ENCODE results near the gene TRAF3IP1. TPM values are rescaled to one million over a fixed set of nuclear protein-coding genes. Genes with fewer than 3 reads are reported as not detected.

Gene TRAF3IP1
- total and polyA plus RNA-seq, 12 donors: 4.0 to 20.4 (median 10.4) TPM

DNA sequence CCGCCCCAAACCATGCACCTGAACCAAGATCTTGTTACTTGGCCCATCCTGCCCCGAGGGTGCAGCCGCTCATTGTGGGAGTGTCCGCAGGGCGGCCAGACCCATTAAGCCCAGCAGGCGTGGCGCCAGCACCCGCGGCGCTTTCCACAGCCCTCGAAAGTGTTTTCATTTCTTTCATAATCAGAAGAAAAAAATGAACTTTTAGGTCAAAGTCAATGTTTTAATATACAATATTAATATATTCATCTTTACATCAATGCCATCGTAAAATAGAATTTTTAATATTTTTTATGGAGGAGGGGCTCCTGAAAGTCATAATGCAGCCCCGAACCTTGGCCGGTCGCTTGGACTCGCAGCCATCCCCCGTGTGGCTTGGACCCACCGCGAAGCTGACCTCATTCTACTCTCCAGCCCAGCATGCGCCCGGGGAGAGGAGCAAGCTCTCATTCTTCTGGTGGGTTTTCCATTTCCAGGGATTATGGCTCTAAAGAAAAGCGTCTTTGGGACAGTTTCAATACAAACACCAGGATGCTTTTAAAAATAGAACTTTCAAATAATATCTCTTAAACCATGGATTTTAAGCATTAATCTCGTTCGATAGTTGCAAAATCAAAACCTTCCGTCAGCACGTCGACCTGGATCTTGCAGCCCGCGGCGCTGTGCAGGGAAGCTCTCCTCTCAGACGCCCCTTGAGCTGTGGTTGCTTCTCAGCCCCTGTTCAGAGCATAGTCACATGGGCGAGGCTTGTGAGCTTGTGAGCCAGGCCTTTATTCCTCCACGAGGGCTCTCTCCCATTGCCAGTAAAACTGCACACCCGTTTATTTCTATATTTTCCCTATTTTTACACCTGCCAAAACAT, 89.3 kb downstream of the TRAF3IP1 start:
- Histone ChIP-seq H3K9me3 (no peaks in the 10 kb centered on the region), H3K27ac (no peak overlapping the region), H3K27me3 (peaks cover 0 to 4% (median 0%) of the 10 kb centered on the region in 7 donors), H3K36me3 (peaks cover 0 to 4% (median 0%) of the 10 kb centered on the region in 9 donors), H3K4me1 (peaks cover 0 to 9% (median 0%) of the 10 kb centered on the region in 9 donors), H3K4me3 (no peak overlapping the region)
- WGBS, 2 donors: 93 to 94% methylated on average over 34 of the region's 34 CpGs
- ATAC-seq: peak in 1 of 8 donors; percentile 18
- no peak for DNase-seq
- TF ChIP-seq CTCF (IDR thresholded peaks at IDR 0.05): no peak
- intact Hi-C loops (cut with DNase I): no loop called here

DNA sequence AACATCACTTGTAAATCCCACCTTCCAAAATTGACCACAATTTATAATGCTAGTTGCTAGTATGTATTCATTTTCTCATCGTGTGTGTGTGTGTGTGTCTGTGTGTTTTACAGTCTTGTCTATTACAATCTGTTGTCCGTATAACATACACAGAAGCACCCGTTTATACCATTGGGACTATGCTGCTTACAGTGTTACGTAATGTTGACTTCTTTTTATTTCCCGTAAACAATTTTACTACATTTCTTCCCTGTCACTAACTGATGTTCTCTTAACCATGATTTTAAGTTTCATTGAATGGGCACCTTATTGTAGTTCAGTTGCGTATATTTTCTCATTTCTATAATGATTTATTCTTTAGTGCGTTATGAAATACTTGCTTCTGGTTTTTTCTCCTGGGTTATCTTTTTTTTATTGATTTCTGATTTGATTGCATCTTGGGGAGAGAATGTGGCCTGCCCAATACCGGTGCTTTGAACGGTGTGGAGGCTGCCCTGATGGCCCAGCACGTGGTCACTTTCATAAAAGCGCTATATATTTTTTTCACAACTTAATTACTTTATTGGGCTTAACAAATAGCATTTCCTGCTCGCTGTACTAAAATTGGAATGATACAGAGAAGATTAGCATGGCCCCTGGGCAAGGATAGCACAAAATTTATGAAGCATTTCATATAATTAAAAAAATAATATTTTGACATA, 91.9 kb downstream of the TRAF3IP1 start:
- no peak overlapping the region for H3K4me3 ChIP-seq
- intact Hi-C loops (cut with DNase I): no loop called here
- peaks cover 0 to 30% (median 8%) of the 10 kb centered on the region in 7 donors for H3K27me3 ChIP-seq
- H3K27ac ChIP-seq: no peak overlapping the region
- DNase-seq (no peak), ATAC-seq (no peak)
- H3K4me1 ChIP-seq: peaks cover 0 to 9% (median 0%) of the 10 kb centered on the region in 9 donors
- peaks cover 0 to 4% (median 0%) of the 10 kb centered on the region in 9 donors for H3K36me3 ChIP-seq
- 90% methylated on average over 12 of the region's 12 CpGs for WGBS, 2 donors
- no peak for TF ChIP-seq CTCF (IDR thresholded peaks at IDR 0.05)
- peaks cover 0 to 12% (median 0%) of the 10 kb centered on the region in 11 donors for H3K9me3 ChIP-seq

GRCh38 chr2:238413368-238413767, 93.0 kb downstream of the TRAF3IP1 start:
- no peaks in the 10 kb centered on the region for H3K36me3 ChIP-seq
- peaks cover 0 to 12% (median 0%) of the 10 kb centered on the region in 11 donors for H3K9me3 ChIP-seq
- no peak overlapping the region for H3K27ac ChIP-seq
- no peak for TF ChIP-seq CTCF (IDR thresholded peaks at IDR 0.05)
- ATAC-seq (no peak), DNase-seq (no peak)
- intact Hi-C loops (cut with DNase I): no loop called here
- peaks cover 0 to 6% (median 0%) of the 10 kb centered on the region in 9 donors for H3K4me1 ChIP-seq
- WGBS, 2 donors: 88 to 89% methylated on average over 2 of the region's 2 CpGs
- H3K4me3 ChIP-seq: no peak overlapping the region
- H3K27me3 ChIP-seq: peaks cover 0 to 35% (median 8%) of the 10 kb centered on the region in 7 donors

DNA sequence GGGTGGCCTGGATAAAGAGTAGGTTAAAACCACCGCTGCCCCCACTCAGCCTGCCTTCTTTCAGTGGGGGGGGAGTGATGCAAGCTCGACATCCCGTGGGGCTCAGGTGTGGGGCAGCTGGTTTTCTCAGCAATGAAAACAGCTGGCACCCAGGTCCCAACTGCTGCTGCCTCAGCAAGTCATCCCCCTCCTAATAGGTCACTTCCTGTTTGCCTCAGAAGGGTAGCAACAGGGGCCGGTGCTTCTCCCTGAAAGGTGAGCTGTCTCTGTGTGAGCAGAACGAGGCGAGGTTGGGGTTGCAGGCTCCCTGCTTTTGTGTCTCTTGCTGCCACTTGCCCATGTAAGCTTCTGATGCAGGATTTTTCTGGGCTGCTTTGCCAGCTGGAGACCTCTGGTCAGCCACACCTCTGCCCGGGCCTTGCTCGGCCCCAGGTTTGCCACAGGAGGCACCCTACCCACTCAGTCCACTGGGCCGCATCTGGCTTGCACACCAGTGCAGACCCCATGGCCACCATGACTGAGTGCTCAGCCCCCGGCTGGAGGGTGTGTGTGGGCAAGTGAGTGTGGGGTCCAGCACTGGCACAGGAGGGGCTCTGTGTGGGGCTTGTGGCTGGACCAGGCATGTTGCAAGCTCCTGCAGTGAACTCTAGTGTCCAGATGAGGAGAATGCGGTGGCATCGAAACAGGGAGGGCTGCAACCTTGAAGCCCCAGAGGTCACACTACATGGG, 94.9 kb downstream of the TRAF3IP1 start:
- H3K4me3 ChIP-seq: no peak overlapping the region
- H3K27me3 ChIP-seq: peaks cover 0 to 50% (median 8%) of the 10 kb centered on the region in 7 donors
- TF ChIP-seq CTCF (IDR thresholded peaks at IDR 0.05): no peak
- no peak for ATAC-seq
- H3K9me3 ChIP-seq: peaks cover 0 to 12% (median 0%) of the 10 kb centered on the region in 11 donors
- DNase-seq: no peak
- H3K27ac ChIP-seq: no peak overlapping the region
- H3K36me3 ChIP-seq: no peaks in the 10 kb centered on the region
- H3K4me1 ChIP-seq: peaks cover 0 to 14% (median 6%) of the 10 kb centered on the region in 9 donors
- 93 to 94% methylated on average over 12 of the region's 12 CpGs for WGBS, 2 donors
- intact Hi-C loops (cut with DNase I): no loop called here
